HepG2 (cell line): ENCODE data around the gene ZDHHC8. TPM values are rescaled to one million over a fixed set of nuclear protein-coding genes. Genes with fewer than 3 reads are reported as not detected.

Experiments
- ARNTL ChIP-seq: sonication (generic); formaldehyde crosslinking; IDR thresholded peaks from 2 replicates; pipeline ENCODE4 v1.4.0; 2020; ENCODE audit warnings: mild to moderate bottlenecking, missing genetic modification reagents
- GPN1 ChIP-seq: sonication (generic); formaldehyde crosslinking; IDR thresholded peaks from 2 replicates; pipeline ENCODE4 v1.5.1; 2020; ENCODE audit warnings: missing genetic modification reagents, borderline replicate concordance
- ISX ChIP-seq: sonication (generic); formaldehyde crosslinking; conservative IDR thresholded peaks from 2 replicates; pipeline ENCODE4 v1.5.0; 2020; ENCODE audit warnings: missing genetic modification reagents
- MIXL1 ChIP-seq: IDR thresholded peaks from 2 replicates; pipeline ENCODE4 v1.6.1; 2016
- MXD4 ChIP-seq: IDR thresholded peaks from 2 replicates; pipeline ENCODE4 v1.6.1; 2016; ENCODE audit warnings: mild to moderate bottlenecking, missing biosample characterization, missing genetic modification reagents
- NFKBIZ ChIP-seq: IDR thresholded peaks from 2 replicates; pipeline ENCODE4 v1.6.1; 2018; ENCODE audit warnings: missing genetic modification reagents, missing compliant biosample characterization
- PBX3 ChIP-seq: sonication (generic); formaldehyde crosslinking; IDR thresholded peaks from 2 replicates; pipeline ENCODE4 v1.8.1; 2023; ENCODE audit warnings: missing genetic modification reagents, inconsistent platforms, borderline replicate concordance
- RARG ChIP-seq: sonication (generic); formaldehyde crosslinking; IDR thresholded peaks from 2 replicates; pipeline ENCODE4 v1.4.0; 2020; ENCODE audit warnings: low read depth, mild to moderate bottlenecking, missing genetic modification reagents
- RERE ChIP-seq: IDR thresholded peaks from 2 replicates; pipeline ENCODE4 v1.6.1; 2016; ENCODE audit warnings: low read depth, missing genetic modification reagents, missing compliant biosample characterization
- RNF2 ChIP-seq: fragments of 450-650 bp; conservative IDR thresholded peaks from 2 replicates; pipeline ENCODE4 v1.6.1; 2016; ENCODE audit warnings: low read depth
- SIN3B ChIP-seq: fragments of 150-350 bp; IDR thresholded peaks from 2 replicates; pipeline ENCODE4 v1.6.1; 2014; ENCODE audit warnings: low read length
- SIX1 ChIP-seq: sonication (generic); formaldehyde crosslinking; IDR thresholded peaks from 2 replicates; pipeline ENCODE4 v1.4.0; 2020; ENCODE audit warnings: missing genetic modification reagents, borderline replicate concordance
- TBL1XR1 ChIP-seq: fragments of 150-350 bp; IDR thresholded peaks from 2 replicates; pipeline ENCODE4 v1.6.1; 2014; ENCODE audit warnings: borderline replicate concordance, low read length; ENCODE audit not compliant: partially characterized antibody
- ZIK1 ChIP-seq: sonication (generic); formaldehyde crosslinking; IDR thresholded peaks from 2 replicates; pipeline ENCODE4 v1.5.0; 2020; ENCODE audit warnings: mild to moderate bottlenecking, low read depth, missing genetic modification reagents, borderline replicate concordance
- ZNF343 ChIP-seq: sonication (generic); formaldehyde crosslinking; IDR thresholded peaks from 2 replicates; pipeline ENCODE4 v1.4.0; 2020; ENCODE audit warnings: mild to moderate bottlenecking, missing genetic modification reagents
- ZNF383 ChIP-seq: sonication (generic); formaldehyde crosslinking; IDR thresholded peaks from 2 replicates; pipeline ENCODE4 v1.4.0; 2020; ENCODE audit warnings: missing genetic modification reagents, mild to moderate bottlenecking, borderline replicate concordance
- ZNF496 ChIP-seq: sonication (generic); formaldehyde crosslinking; IDR thresholded peaks from 2 replicates; pipeline ENCODE4 v1.8.1; 2023; ENCODE audit warnings: mild to moderate bottlenecking, moderate library complexity, missing genetic modification reagents; ENCODE audit not compliant: insufficient replicate concordance
- ZNF513 ChIP-seq: sonication (generic); formaldehyde crosslinking; conservative IDR thresholded peaks from 2 replicates; pipeline ENCODE4 v1.5.0; 2020; ENCODE audit warnings: missing genetic modification reagents
- ZNF891 ChIP-seq: sonication (generic); formaldehyde crosslinking; IDR thresholded peaks from 2 replicates; pipeline ENCODE4 v1.5.0; 2020; ENCODE audit warnings: mild to moderate bottlenecking, missing genetic modification reagents
- ZSCAN12 ChIP-seq: sonication (generic); formaldehyde crosslinking; IDR thresholded peaks from 2 replicates; pipeline ENCODE4 v1.9.0; 2021; ENCODE audit warnings: mild to moderate bottlenecking, missing genetic modification reagents
- polyA plus RNA-seq, 8 experiments: library from polyadenylated mRNA; depleted of rRNA in 3 of 8; stranded (reverse) in 7 of 8; unstranded in 1 of 8; fragments of >200 nt; fragmentation: Illumina TruSeq in 4 of 8; extraction: Trizol in 4 of 8; gene quantifications; 2 replicates each; pipeline versions ENCODE4 v1.2.1 to v1.2.3, GENCODE V29; 2011 to 2016; ENCODE audit warnings: low read depth in 4 of 8, missing spikeins in 1 of 8, mixed read lengths in 1 of 8; ENCODE audit not compliant: insufficient read depth in 1 of 8
- total RNA-seq, 5 experiments: library from RNA; depleted of rRNA; stranded (reverse); fragments of >200 nt; fragmentation: Illumina TruSeq; extraction: Trizol; gene quantifications; 2 replicates each; pipeline ENCODE4 v1.2.3, GENCODE V29; 2016; ENCODE audit warnings: low read depth in 1 of 5

The ZDHHC8 gene
- total and polyA plus RNA-seq, 2 of the 13 experiments (the other 11 are each of a cell fraction or from before 2014, with no cell fraction given), result 7.5 to 21.3 TPM

GRCh38 chr22:20116951-20117632, 14.5 kb upstream of the ZDHHC8 start, which contains the start of gene TRMT2A (continued):
- TF ChIP-seq RERE (CRISPR knock-in tag), result peak; percentile 30; the same call in 1 of the 2 replicates
- no peak for TF ChIP-seq ZNF343 (CRISPR knock-in tag)
- peak; percentile 77; the same call in 1 of the 2 replicates for TF ChIP-seq MXD4 (CRISPR knock-in tag)
- TF ChIP-seq RARG (CRISPR knock-in tag), result no peak
- TF ChIP-seq ISX (CRISPR knock-in tag), result no peak
- TF ChIP-seq ZSCAN12 (CRISPR knock-in tag), result no peak
- peak; percentile 94 for TF ChIP-seq ZIK1
- peak; percentile 57; the same call in 1 of the 2 replicates for TF ChIP-seq NFKBIZ (CRISPR knock-in tag)
- TF ChIP-seq MIXL1, result peak; percentile 58; the same call in 1 of the 2 replicates
- no peak for TF ChIP-seq ZNF891 (CRISPR knock-in tag)
- peak; percentile 97 for TF ChIP-seq RNF2
- TF ChIP-seq GPN1 (CRISPR knock-in tag), result no peak
- TF ChIP-seq TBL1XR1, result peak; percentile 60
- no peak for TF ChIP-seq ZNF513 (CRISPR knock-in tag)
- no peak for TF ChIP-seq ARNTL (CRISPR knock-in tag)
- TF ChIP-seq ZNF496 (CRISPR knock-in tag), result no peak
- TF ChIP-seq PBX3 (CRISPR knock-in tag), result no peak; the same call in 1 of the 2 replicates
- TF ChIP-seq SIN3B, result peak; percentile 73; the same call in 1 of the 2 replicates
- TF ChIP-seq ZNF383 (CRISPR knock-in tag), result no peak
- no peak for TF ChIP-seq SIX1
